Osteocyte (in vitro differentiated cells): ENCODE data around the gene VAMP4. TPM values are rescaled to one million over a fixed set of nuclear protein-coding genes. Genes with fewer than 3 reads are reported as not detected.

Experiments
- DNase-seq: peaks from one replicate; pipeline ENCODE4 v3.0.0; 2021; ENCODE audit warnings: mixed read lengths; ENCODE audit not compliant: unreplicated experiment; ENCODE audit errors: extremely low spot score
- H3K27ac Mint-ChIP-seq: one replicate; pipeline ENCODE4 v1.8.0; 2021; ENCODE audit warnings: mild to moderate bottlenecking, mixed read lengths; ENCODE audit not compliant: unreplicated experiment
- H3K27me3 Mint-ChIP-seq: one replicate; pipeline ENCODE4 v1.8.0; 2021; ENCODE audit warnings: mixed read lengths; ENCODE audit not compliant: unreplicated experiment
- H3K36me3 Mint-ChIP-seq: one replicate; pipeline ENCODE4 v1.8.0; 2021; ENCODE audit warnings: mixed read lengths; ENCODE audit not compliant: unreplicated experiment
- H3K4me1 Mint-ChIP-seq: one replicate; pipeline ENCODE4 v1.8.0; 2021; ENCODE audit warnings: mixed read lengths; ENCODE audit not compliant: unreplicated experiment
- H3K4me3 Mint-ChIP-seq: one replicate; pipeline ENCODE4 v1.8.0; 2021; ENCODE audit warnings: mild to moderate bottlenecking, moderate library complexity, mixed read lengths; ENCODE audit not compliant: unreplicated experiment
- H3K9me3 Mint-ChIP-seq: one replicate; pipeline ENCODE4 v1.8.0; 2021; ENCODE audit warnings: mixed read lengths; ENCODE audit not compliant: unreplicated experiment
- total RNA-seq: library from RNA; stranded (reverse); gene quantifications from 2 replicates; pipeline ENCODE4 v1.2.1, GENCODE V29; 2021
- TF ChIP-seq, protein P1 (sequence below): fragments of 200-600 bp; sonication (generic); IDR thresholded peaks from 2 replicates; pipeline ENCODE4 v1.5.0; 2021; ENCODE audit warnings: antibody characterized with exemption, mild to moderate bottlenecking, moderate library complexity

The VAMP4 gene
- total RNA-seq, 1 donor from 2014 or later, result 14.5 TPM

DNA sequence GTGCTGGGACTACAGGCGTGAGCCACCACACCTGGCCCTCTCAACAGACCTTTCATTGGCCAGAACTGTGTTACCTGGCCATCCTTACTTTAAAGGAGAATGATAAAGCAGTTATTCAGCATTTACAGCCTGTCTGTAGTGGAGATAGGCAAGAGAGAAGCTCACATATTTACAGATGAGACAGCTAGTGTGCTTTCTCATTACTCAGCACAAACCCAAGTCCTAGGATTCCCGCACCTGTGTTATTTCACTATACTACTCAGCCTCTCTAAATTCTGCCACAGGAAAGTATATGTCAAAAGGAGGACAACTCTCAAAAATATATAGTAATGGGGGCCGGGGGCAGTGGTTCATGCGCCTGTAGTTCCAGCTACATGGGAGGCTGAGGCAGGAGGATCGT is 73.5 kb downstream of the VAMP4 start:
- Mint-ChIP-seq H3K27ac (no peak overlapping the region), H3K4me1 (no peaks in the 10 kb centered on the region), H3K27me3 (peaks cover 25% of the 10 kb centered on the region), H3K9me3 (no peaks in the 10 kb centered on the region), H3K36me3 (no peaks in the 10 kb centered on the region), H3K4me3 (no peak overlapping the region)
- TF ChIP-seq, protein P1, sequence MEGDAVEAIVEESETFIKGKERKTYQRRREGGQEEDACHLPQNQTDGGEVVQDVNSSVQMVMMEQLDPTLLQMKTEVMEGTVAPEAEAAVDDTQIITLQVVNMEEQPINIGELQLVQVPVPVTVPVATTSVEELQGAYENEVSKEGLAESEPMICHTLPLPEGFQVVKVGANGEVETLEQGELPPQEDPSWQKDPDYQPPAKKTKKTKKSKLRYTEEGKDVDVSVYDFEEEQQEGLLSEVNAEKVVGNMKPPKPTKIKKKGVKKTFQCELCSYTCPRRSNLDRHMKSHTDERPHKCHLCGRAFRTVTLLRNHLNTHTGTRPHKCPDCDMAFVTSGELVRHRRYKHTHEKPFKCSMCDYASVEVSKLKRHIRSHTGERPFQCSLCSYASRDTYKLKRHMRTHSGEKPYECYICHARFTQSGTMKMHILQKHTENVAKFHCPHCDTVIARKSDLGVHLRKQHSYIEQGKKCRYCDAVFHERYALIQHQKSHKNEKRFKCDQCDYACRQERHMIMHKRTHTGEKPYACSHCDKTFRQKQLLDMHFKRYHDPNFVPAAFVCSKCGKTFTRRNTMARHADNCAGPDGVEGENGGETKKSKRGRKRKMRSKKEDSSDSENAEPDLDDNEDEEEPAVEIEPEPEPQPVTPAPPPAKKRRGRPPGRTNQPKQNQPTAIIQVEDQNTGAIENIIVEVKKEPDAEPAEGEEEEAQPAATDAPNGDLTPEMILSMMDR, result no peak
- DNase-seq, result no peak

DNA sequence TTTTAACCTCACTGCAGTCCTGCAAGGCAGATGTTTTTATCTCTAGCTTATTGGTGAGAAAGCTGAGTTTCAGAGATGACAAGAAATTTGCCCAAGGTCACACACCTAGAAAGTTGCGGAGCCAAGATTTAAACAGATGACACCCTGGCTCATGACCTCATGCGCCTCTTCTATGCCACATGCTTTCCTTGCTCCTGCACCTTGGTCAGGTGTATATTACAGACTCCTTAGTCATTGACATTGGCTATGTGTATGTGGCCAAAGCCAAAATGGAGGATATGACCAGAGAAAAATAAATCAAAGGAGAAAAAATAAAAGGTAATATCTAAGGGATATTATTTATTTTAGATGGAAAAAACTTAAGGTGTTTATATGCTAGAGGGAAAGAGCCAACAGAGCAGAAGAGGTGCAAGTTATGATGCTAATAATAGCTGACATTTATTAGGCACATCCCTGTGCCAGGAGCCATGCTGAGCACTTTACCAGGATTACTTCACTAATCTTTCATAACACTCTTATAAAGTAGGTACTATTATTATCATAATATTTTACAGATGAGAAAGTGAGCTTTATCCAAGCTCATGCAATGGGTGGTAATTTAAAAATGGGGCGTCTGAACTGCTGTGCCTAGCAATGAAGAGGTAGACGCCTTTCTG is 75.6 kb downstream of the VAMP4 start:
- H3K27me3 Mint-ChIP-seq, result peaks cover 17% of the 10 kb centered on the region
- H3K27ac Mint-ChIP-seq, result no peak overlapping the region
- H3K36me3 Mint-ChIP-seq, result no peaks in the 10 kb centered on the region
- TF ChIP-seq, protein P1, result no peak
- DNase-seq, result no peak
- no peak overlapping the region for H3K4me3 Mint-ChIP-seq
- no peaks in the 10 kb centered on the region for H3K4me1 Mint-ChIP-seq
- H3K9me3 Mint-ChIP-seq, result no peaks in the 10 kb centered on the region

DNA sequence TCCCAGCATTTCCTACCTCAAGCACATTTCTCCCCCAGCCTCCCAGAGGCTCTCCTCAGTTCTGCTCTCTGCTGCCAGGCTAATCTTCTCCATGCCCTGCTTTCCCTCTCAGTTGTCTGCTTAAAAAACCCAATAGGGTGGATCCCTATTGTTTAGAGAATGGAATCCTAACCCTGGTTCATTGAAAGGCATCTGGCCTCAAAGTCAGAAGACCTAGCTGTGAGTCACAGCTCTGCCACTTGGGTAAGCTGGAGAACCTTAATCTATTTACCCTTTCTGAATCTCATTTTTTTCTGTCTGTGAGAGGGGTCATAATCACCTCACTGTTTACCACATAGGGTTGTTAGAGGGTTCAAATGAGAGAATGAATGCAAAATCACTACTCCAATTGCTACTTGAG is 76.9 kb downstream of the VAMP4 start:
- Mint-ChIP-seq H3K9me3 (no peaks in the 10 kb centered on the region), H3K27me3 (peaks cover 17% of the 10 kb centered on the region), H3K4me1 (no peaks in the 10 kb centered on the region), H3K36me3 (no peaks in the 10 kb centered on the region), H3K27ac (no peak overlapping the region), H3K4me3 (no peak overlapping the region)
- TF ChIP-seq, protein P1, result no peak
- DNase-seq, result no peak

DNA sequence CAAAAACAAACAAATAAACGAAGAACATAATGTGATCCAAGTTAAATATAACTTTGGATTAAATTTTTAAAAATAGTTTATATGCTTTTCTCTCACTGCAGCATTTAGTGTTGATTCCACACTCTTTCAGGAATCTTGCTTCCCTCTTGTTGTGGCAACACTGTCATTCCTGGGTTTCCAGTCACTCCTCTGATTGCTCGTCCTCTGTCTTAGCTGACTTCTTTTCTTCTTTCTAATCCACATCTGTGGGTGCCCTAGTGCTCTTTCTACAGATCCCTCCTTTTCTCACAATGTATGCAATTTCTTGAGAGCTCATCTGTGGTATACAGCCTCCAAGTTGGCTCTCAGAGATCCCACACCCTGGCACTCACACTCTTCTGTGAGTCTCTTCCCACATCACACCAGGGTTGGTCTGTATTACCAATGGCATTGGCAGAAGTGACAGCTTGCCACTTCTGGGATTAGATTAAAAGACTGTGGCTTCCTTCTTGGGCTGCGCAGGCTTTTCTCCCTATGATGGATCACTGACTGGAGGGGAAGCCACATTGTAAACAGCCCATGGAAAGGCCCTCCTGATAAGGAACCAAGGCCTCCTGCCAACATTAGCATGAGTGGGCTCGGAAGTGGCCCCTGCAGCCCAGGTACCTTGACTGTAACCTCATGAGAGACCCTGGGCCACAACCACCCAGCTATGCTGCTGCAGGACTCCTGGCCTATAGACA is 77.8 kb downstream of the VAMP4 start:
- Mint-ChIP-seq H3K4me1 (no peaks in the 10 kb centered on the region), H3K27me3 (peaks cover 17% of the 10 kb centered on the region), H3K4me3 (no peak overlapping the region), H3K9me3 (no peaks in the 10 kb centered on the region), H3K36me3 (no peaks in the 10 kb centered on the region), H3K27ac (no peak overlapping the region)
- DNase-seq, result no peak
- TF ChIP-seq, protein P1, result no peak

DNA sequence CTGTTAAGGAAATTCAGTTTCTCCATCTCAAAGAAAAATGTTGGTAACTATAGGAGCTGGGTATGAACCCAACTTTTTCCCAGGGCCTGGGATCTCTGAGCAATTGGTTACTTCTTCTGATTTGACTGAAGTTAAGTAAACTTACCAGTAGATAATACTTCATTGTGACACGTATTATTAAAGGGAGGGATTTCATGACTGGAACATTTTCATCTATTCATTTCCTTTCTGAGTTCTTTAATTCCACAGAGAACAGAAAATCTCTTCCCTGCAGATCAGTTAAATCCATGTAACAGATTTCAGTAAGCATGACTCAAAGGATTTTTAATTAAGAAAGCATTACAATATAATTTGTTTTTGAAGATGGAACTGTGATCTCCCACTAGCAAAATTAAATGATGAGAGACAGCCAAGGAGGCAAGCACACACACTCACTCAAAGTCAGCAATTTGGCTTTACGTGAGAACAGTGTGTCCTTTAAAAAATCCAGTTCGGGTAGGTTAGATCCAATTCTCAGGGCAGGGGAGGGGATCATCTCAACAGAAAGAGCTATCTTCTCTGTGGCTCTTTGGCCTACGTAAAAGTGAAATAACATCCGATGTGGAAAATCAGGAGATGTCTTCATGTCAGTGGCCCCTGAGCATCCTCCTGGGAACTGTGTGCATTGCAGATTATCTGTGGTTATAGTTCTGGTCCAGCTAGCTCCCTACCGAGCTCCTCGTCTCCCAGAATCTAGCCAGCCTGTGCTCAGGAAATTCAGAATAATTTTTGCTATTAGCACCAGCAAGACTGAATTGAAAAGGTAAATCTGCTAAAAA is 78.6 kb downstream of the VAMP4 start:
- no peak for DNase-seq
- no peaks in the 10 kb centered on the region for H3K36me3 Mint-ChIP-seq
- no peak overlapping the region for H3K4me3 Mint-ChIP-seq
- no peak overlapping the region for H3K27ac Mint-ChIP-seq
- H3K27me3 Mint-ChIP-seq, result peaks cover 18% of the 10 kb centered on the region
- TF ChIP-seq, protein P1, result no peak
- H3K9me3 Mint-ChIP-seq, result no peaks in the 10 kb centered on the region
- no peaks in the 10 kb centered on the region for H3K4me1 Mint-ChIP-seq
